Loucy (cell line): ENCODE results near the gene TRIM13.

ENCODE experiments used
- H2AFZ ChIP-seq: fragments of 200-600 bp; sonication (generic); 2 replicates; pipeline ENCODE4 v1.6.0; 2016; ENCODE audit warnings: antibody characterized with exemption, mild to moderate bottlenecking, low read length, moderate library complexity
- H3F3A ChIP-seq: fragments of 200-600 bp; 2 replicates; pipeline ENCODE4 v1.6.0; 2016; ENCODE audit warnings: antibody characterized with exemption, low read depth, mild to moderate bottlenecking
- H3K27me3 ChIP-seq: fragments of 200-600 bp; sonication (generic); 2 replicates; pipeline ENCODE4 v1.6.1; 2014; ENCODE audit warnings: low read length, mild to moderate bottlenecking; ENCODE audit not compliant: insufficient read depth, poor library complexity, severe bottlenecking
- H3K36me3 ChIP-seq: fragments of 200-600 bp; sonication (generic); 2 replicates; pipeline ENCODE4 v1.6.1; 2016; ENCODE audit warnings: low read length; ENCODE audit not compliant: insufficient read depth
- H3K4me1 ChIP-seq: fragments of 200-600 bp; sonication (generic); 2 replicates; pipeline ENCODE4 v1.5.1; 2014; ENCODE audit warnings: low read length, mild to moderate bottlenecking; ENCODE audit not compliant: insufficient read depth, poor library complexity, severe bottlenecking
- H3K4me2 ChIP-seq: fragments of 200-600 bp; sonication (generic); 2 replicates; pipeline ENCODE4 v1.6.0; 2014; ENCODE audit warnings: antibody characterized with exemption, low read length, low read depth, mild to moderate bottlenecking; ENCODE audit not compliant: poor library complexity, severe bottlenecking
- H3K4me3 ChIP-seq: fragments of 200-600 bp; sonication (generic); 2 replicates; pipeline ENCODE4 v1.5.1; 2014; ENCODE audit warnings: low read length, mild to moderate bottlenecking, mixed read lengths; ENCODE audit not compliant: poor library complexity, severe bottlenecking
- H3K79me2 ChIP-seq: fragments of 200-600 bp; sonication (generic); 2 replicates; pipeline ENCODE4 v1.6.1; 2014; ENCODE audit warnings: low read length; ENCODE audit not compliant: insufficient read depth
- H3K9ac ChIP-seq: fragments of 200-600 bp; sonication (generic); 2 replicates; pipeline ENCODE4 v1.6.0; 2014; ENCODE audit warnings: mild to moderate bottlenecking, low read depth, low read length, moderate library complexity; ENCODE audit not compliant: poor library complexity, severe bottlenecking
- H3K9me2 ChIP-seq: fragments of 200-600 bp; sonication (generic); replicated peaks from 2 replicates; pipeline ENCODE4 v1.6.1; 2016; ENCODE audit warnings: low read depth, low read length, mixed read lengths
- H3K9me3 ChIP-seq: fragments of 200-600 bp; sonication (generic); 2 replicates; pipeline ENCODE4 v1.6.1; 2014; ENCODE audit warnings: mild to moderate bottlenecking, antibody characterized with exemption, low read length, low read depth; ENCODE audit not compliant: insufficient read depth
- H4K20me1 ChIP-seq: fragments of 200-600 bp; sonication (generic); 2 replicates; pipeline ENCODE4 v1.6.0; 2014; ENCODE audit warnings: antibody characterized with exemption, low read length, mild to moderate bottlenecking; ENCODE audit not compliant: insufficient read depth, poor library complexity, severe bottlenecking
- CTCF ChIP-seq: fragments of 200-600 bp; sonication (generic); conservative IDR thresholded peaks from 2 replicates; pipeline ENCODE4 v1.5.1; 2014; ENCODE audit warnings: mild to moderate bottlenecking, antibody characterized with exemption, low read length
- EZH2phosphoT487 ChIP-seq: fragments of 200-600 bp; IDR thresholded peaks from 2 replicates; pipeline ENCODE4 v1.6.1; 2018; ENCODE audit warnings: antibody characterized with exemption, mild to moderate bottlenecking, moderate library complexity, borderline replicate concordance

Gene TRIM13

GRCh38 chr13:50025436-50025835 lies 28.6 kb downstream of the TRIM13 start:
- H2AFZ ChIP-seq: no peak overlapping the region
- H3K27me3 ChIP-seq: no peaks in the 10 kb centered on the region
- H3K79me2 ChIP-seq: no peaks in the 10 kb centered on the region
- H3K4me1 ChIP-seq: no peaks in the 10 kb centered on the region
- H3K36me3 ChIP-seq: peaks cover 11% of the 10 kb centered on the region; the same call in 1 of the 2 replicates
- H3K4me3 ChIP-seq: no peak overlapping the region
- H3K4me2 ChIP-seq: no peak overlapping the region
- H3K9ac ChIP-seq: no peak overlapping the region
- no peaks in the 10 kb centered on the region for H3K9me3 ChIP-seq
- TF ChIP-seq EZH2phosphoT487 (no peak), CTCF (no peak)
- no peaks in the 10 kb centered on the region for H3F3A ChIP-seq
- no peaks in the 10 kb centered on the region for H3K9me2 ChIP-seq
- no peaks in the 10 kb centered on the region for H4K20me1 ChIP-seq

- Histone ChIP-seq H3K9ac (no peak overlapping the region), H3K4me2 (no peak overlapping the region), H3F3A (no peaks in the 10 kb centered on the region), H3K4me1 (no peaks in the 10 kb centered on the region), H3K36me3 (peaks cover 9% of the 10 kb centered on the region; the same call in 1 of the 2 replicates), H2AFZ (no peak overlapping the region), H4K20me1 (no peaks in the 10 kb centered on the region), H3K9me2 (no peaks in the 10 kb centered on the region), H3K9me3 (no peaks in the 10 kb centered on the region), H3K27me3 (no peaks in the 10 kb centered on the region), H3K79me2 (no peaks in the 10 kb centered on the region), H3K4me3 (no peak overlapping the region)
- TF ChIP-seq CTCF (no peak), EZH2phosphoT487 (no peak)
These were observed 30.1 kb downstream of the TRIM13 start for GRCh38 chr13:50026788-50027473.

- no peak overlapping the region for H3K4me3 ChIP-seq
- H3K4me2 ChIP-seq: no peak overlapping the region
- no peaks in the 10 kb centered on the region for H4K20me1 ChIP-seq
- no peak overlapping the region for H3K9ac ChIP-seq
- H3K27me3 ChIP-seq: no peaks in the 10 kb centered on the region
- H3K4me1 ChIP-seq: no peaks in the 10 kb centered on the region
- TF ChIP-seq CTCF: no peak
- TF ChIP-seq EZH2phosphoT487: no peak
- no peaks in the 10 kb centered on the region for H3K79me2 ChIP-seq
- H3K9me2 ChIP-seq: no peaks in the 10 kb centered on the region
- no peak overlapping the region for H2AFZ ChIP-seq
- H3K9me3 ChIP-seq: no peaks in the 10 kb centered on the region
- H3K36me3 ChIP-seq: peaks cover 4% of the 10 kb centered on the region; the same call in 1 of the 2 replicates
- no peaks in the 10 kb centered on the region for H3F3A ChIP-seq
These were observed 33.5 kb downstream of the TRIM13 start for GRCh38 chr13:50030315-50030714.
